Effector CD4-positive, alpha-beta T cell (primary cell): ENCODE data around the gene SCO2.
A peak's percentile ranks its signal among the peaks of the same experiment; 100 is the strongest.

ENCODE experiments used
- DNase-seq: peaks from one replicate; pipeline ENCODE4 v3.0.0-alpha.2; 2020

The SCO2 gene

GRCh38 chr22:50490531-50491308 is 34.7 kb downstream of the SCO2 start:
- no peak for DNase-seq

GRCh38 chr22:50489363-50490243 is 35.8 kb downstream of the SCO2 start:
- no peak for DNase-seq

GRCh38 chr22:50488886-50489285 is 36.5 kb downstream of the SCO2 start:
- no peak for DNase-seq

GRCh38 chr22:50488006-50488677 is 37.3 kb downstream of the SCO2 start:
- DNase-seq: no peak

GRCh38 chr22:50487290-50488005 is 38.0 kb downstream of the SCO2 start:
- DNase-seq: no peak

- DNase-seq: no peak
Observed at GRCh38 chr22:50486561-50487289, 38.7 kb downstream of the SCO2 start, which contains the start of gene MIOX. Gene MIOX, plus strand, starts transcription at chr22:50486859. Its CDS starts 39 bp downstream, at chr22:50486898.

- DNase-seq: no peak
Observed at GRCh38 chr22:50485221-50486131, 39.9 kb downstream of the SCO2 start.

- no peak for DNase-seq
Observed at GRCh38 chr22:50483977-50484853, 41.2 kb downstream of the SCO2 start.

- DNase-seq: no peak
Observed at GRCh38 chr22:50483556-50483955, 41.8 kb downstream of the SCO2 start.

GRCh38 chr22:50483106-50483505 is 42.3 kb downstream of the SCO2 start:
- DNase-seq: no peak

- no peak for DNase-seq
Observed at GRCh38 chr22:50482107-50483074, 43.0 kb downstream of the SCO2 start.

GRCh38 chr22:50481440-50482106 is 43.8 kb downstream of the SCO2 start, which contains the start of gene ADM2:
Gene ADM2, plus strand, starts transcription at chr22:50481543. Its CDS starts 305 bp downstream, at chr22:50481848.
- DNase-seq: peak; percentile 54

GRCh38 chr22:50481045-50481439 is 44.4 kb downstream of the SCO2 start:
- no peak for DNase-seq

GRCh38 chr22:50479721-50480120 is 45.7 kb downstream of the SCO2 start:
- DNase-seq: no peak

GRCh38 chr22:50477923-50478322 is 47.5 kb downstream of the SCO2 start:
- DNase-seq: no peak

- no peak for DNase-seq
Observed at GRCh38 chr22:50476868-50477267, 48.5 kb downstream of the SCO2 start.

- no peak for DNase-seq
Observed at GRCh38 chr22:50475652-50476002, 49.8 kb downstream of the SCO2 start.
